H9 (cell line): ENCODE measurements around the gene RASGRF2. TPM values are rescaled to one million over a fixed set of nuclear protein-coding genes. Genes with fewer than 3 reads are reported as not detected.

Source experiments
- DNase-seq: peaks from one replicate; pipeline ENCODE4 v3.0.0-alpha.2; 2017
- H2AFZ ChIP-seq: one replicate; pipeline ENCODE4 v1.6.1; 2013; ENCODE audit warnings: mild to moderate bottlenecking, low read length, control low read depth, moderate library complexity
- H2AK5ac ChIP-seq: 2 replicates; pipeline ENCODE4 v1.6.1; 2013; ENCODE audit warnings: low read length, control low read depth, mixed read lengths; ENCODE audit not compliant: insufficient read length
- H2BK120ac ChIP-seq: one replicate; pipeline ENCODE4 v1.6.1; 2013; ENCODE audit warnings: low read depth, mild to moderate bottlenecking, low read length, control low read depth, inconsistent platforms; ENCODE audit not compliant: poor library complexity, severe bottlenecking
- H2BK12ac ChIP-seq: 2 replicates; pipeline ENCODE4 v1.6.1; 2013; ENCODE audit warnings: low read length, control low read depth, mixed read lengths, low read depth; ENCODE audit not compliant: insufficient read length
- H2BK15ac ChIP-seq: 2 replicates; pipeline ENCODE4 v1.6.1; 2013; ENCODE audit warnings: low read depth, low read length, control low read depth
- H2BK20ac ChIP-seq: one replicate; pipeline ENCODE4 v1.6.1; 2013; ENCODE audit warnings: low read depth, mild to moderate bottlenecking, low read length, control low read depth, inconsistent platforms; ENCODE audit not compliant: poor library complexity, severe bottlenecking
- H2BK5ac ChIP-seq: 2 replicates; pipeline ENCODE4 v1.6.1; 2013; ENCODE audit warnings: low read length, control low read depth, mixed read lengths; ENCODE audit not compliant: insufficient read length
- H3K14ac ChIP-seq: 2 replicates; pipeline ENCODE4 v1.6.1; 2013; ENCODE audit warnings: low read length, control low read depth; ENCODE audit not compliant: insufficient read depth
- H3K18ac ChIP-seq: 2 replicates; pipeline ENCODE4 v1.6.1; 2013; ENCODE audit warnings: low read depth, mild to moderate bottlenecking, mixed read lengths, low read length, control low read depth; ENCODE audit not compliant: insufficient read length
- H3K23ac ChIP-seq: 2 replicates; pipeline ENCODE4 v1.6.1; 2013; ENCODE audit warnings: low read length, control low read depth, mixed read lengths, low read depth; ENCODE audit not compliant: insufficient read length
- H3K23me2 ChIP-seq: 2 replicates; pipeline ENCODE4 v1.6.1; 2013; ENCODE audit warnings: low read depth, mild to moderate bottlenecking, mixed read lengths, low read length, control low read depth; ENCODE audit not compliant: insufficient read length, poor library complexity, severe bottlenecking
- H3K27ac ChIP-seq: 2 replicates; pipeline ENCODE4 v1.5.1; 2013; ENCODE audit warnings: low read length, control low read depth, mixed read lengths, low read depth; ENCODE audit not compliant: insufficient read length
- H3K27me3 ChIP-seq: 2 replicates; pipeline ENCODE4 v1.6.1; 2013; ENCODE audit warnings: low read length, control low read depth, inconsistent platforms; ENCODE audit not compliant: insufficient read depth
- H3K4ac ChIP-seq: 2 replicates; pipeline ENCODE4 v1.6.1; 2013; ENCODE audit warnings: low read depth, mild to moderate bottlenecking, control low read depth, inconsistent platforms, low read length, moderate library complexity
- H3K4me1 ChIP-seq: 2 replicates; pipeline ENCODE4 v1.6.1; 2013; ENCODE audit warnings: low read length, control low read depth, inconsistent platforms; ENCODE audit not compliant: insufficient read depth
- H3K4me2 ChIP-seq: 2 replicates; pipeline ENCODE4 v1.6.1; 2013; ENCODE audit warnings: low read length, control low read depth, mixed read lengths; ENCODE audit not compliant: insufficient read length, insufficient read depth
- H3K56ac ChIP-seq: 2 replicates; pipeline ENCODE4 v1.6.1; 2013; ENCODE audit warnings: low read depth, mild to moderate bottlenecking, mixed read lengths, low read length, control low read depth; ENCODE audit not compliant: insufficient read length
- H3K79me1 ChIP-seq: 2 replicates; pipeline ENCODE4 v1.6.1; 2013; ENCODE audit warnings: low read depth, mild to moderate bottlenecking, moderate library complexity, low read length, control low read depth, inconsistent platforms; ENCODE audit not compliant: insufficient read depth, poor library complexity, severe bottlenecking
- H3K79me2 ChIP-seq: 2 replicates; pipeline ENCODE4 v1.6.1; 2013; ENCODE audit warnings: low read length, control low read depth, inconsistent platforms; ENCODE audit not compliant: insufficient read depth
- H3K9ac ChIP-seq: 2 replicates; pipeline ENCODE4 v1.6.1; 2013; ENCODE audit warnings: low read length, control low read depth, mixed read lengths; ENCODE audit not compliant: insufficient read length; ENCODE audit errors: extremely low read depth
- H3K9me3 ChIP-seq: one replicate; pipeline ENCODE4 v1.6.1; 2013; ENCODE audit warnings: low read depth, low read length, inconsistent platforms; ENCODE audit not compliant: control insufficient read depth
- H3T11ph ChIP-seq: one replicate; pipeline ENCODE4 v1.6.1; 2013; ENCODE audit warnings: mild to moderate bottlenecking, low read length, control low read depth, inconsistent platforms
- H4K20me1 ChIP-seq: one replicate; pipeline ENCODE4 v1.6.1; 2013; ENCODE audit not compliant: control insufficient read depth, insufficient read length, insufficient read depth
- H4K5ac ChIP-seq: 2 replicates; pipeline ENCODE4 v1.6.1; 2013; ENCODE audit warnings: low read depth, mild to moderate bottlenecking, mixed read lengths, low read length, control low read depth; ENCODE audit not compliant: insufficient read length
- H4K8ac ChIP-seq: replicated peaks from 2 replicates; pipeline ENCODE4 v1.6.1; 2013; ENCODE audit warnings: low read length, control low read depth, mixed read lengths, low read depth; ENCODE audit not compliant: insufficient read length
- H4K91ac ChIP-seq: 2 replicates; pipeline ENCODE4 v1.6.1; 2013; ENCODE audit warnings: low read depth, mild to moderate bottlenecking, moderate library complexity, mixed read lengths, low read length, control low read depth; ENCODE audit not compliant: insufficient read length
- H3K27ac Mint-ChIP-seq, 3 experiments: 2 replicates in 2 of 3; 3 replicates in 1 of 3; pipeline ENCODE4 v1.8.0; 2020 to 2021; ENCODE audit warnings: mixed read lengths in 3 of 3, mild to moderate bottlenecking in 1 of 3, moderate library complexity in 1 of 3
- H3K27me3 Mint-ChIP-seq: 2 replicates; pipeline ENCODE4 v1.8.0; 2021; ENCODE audit warnings: low read depth, mild to moderate bottlenecking, moderate library complexity, mixed read lengths
- H3K36me3 Mint-ChIP-seq, 3 experiments: 2 replicates in 2 of 3; 3 replicates in 1 of 3; pipeline ENCODE4 v1.8.0; 2020 to 2021; ENCODE audit warnings: low read depth in 3 of 3, mixed read lengths in 3 of 3; ENCODE audit not compliant: insufficient read depth in 1 of 3
- H3K4me1 Mint-ChIP-seq, 2 experiments: 2 replicates each; pipeline ENCODE4 v1.8.0; 2020; ENCODE audit warnings: mixed read lengths in 2 of 2
- H3K4me3 Mint-ChIP-seq, 2 experiments: 2 replicates in 1 of 2; 3 replicates in 1 of 2; pipeline ENCODE4 v1.8.0; 2020 to 2021; ENCODE audit warnings: mild to moderate bottlenecking in 2 of 2, mixed read lengths in 2 of 2, moderate library complexity in 1 of 2
- H3K9me3 Mint-ChIP-seq, 2 experiments: 2 replicates in 1 of 2; 3 replicates in 1 of 2; pipeline ENCODE4 v1.8.0; 2020; ENCODE audit warnings: mild to moderate bottlenecking in 2 of 2, mixed read lengths in 2 of 2, moderate library complexity in 1 of 2
- CTCF ChIP-seq: fragments of 200-600 bp; sonication (generic); conservative IDR thresholded peaks from 3 replicates; pipeline ENCODE4 v1.8.0; 2021; ENCODE audit warnings: antibody characterized with exemption, mild to moderate bottlenecking
- WGBS: extraction: QIAGEN DNeasy Blood & Tissue Kit; methylation state at CpG from one replicate; pipeline ENCODE4 v1.1.7; 2013; ENCODE audit warnings: missing lambda C conversion rate, low lambda C conversion rate, mixed read lengths; ENCODE audit not compliant: insufficient read length; ENCODE audit errors: extremely low coverage; 5-methylcytosine and 5-hydroxymethylcytosine counted together
- total RNA-seq: library from RNA; stranded (reverse); gene quantifications from 2 replicates; pipeline ENCODE4 v1.2.1, GENCODE V29; 2021

The RASGRF2 gene
- total RNA-seq, 1 experiment from 2014 or later, result 13.5 TPM

- H4K91ac ChIP-seq, result no peak overlapping the region
- no peaks in the 10 kb centered on the region for H3K9me3 ChIP-seq
- H3K27ac Mint-ChIP-seq, result no peak overlapping the region
- H3K18ac ChIP-seq, result no peak overlapping the region
- H3K4me1 Mint-ChIP-seq, result no peaks in the 10 kb centered on the region
- H2BK120ac ChIP-seq, result no peak overlapping the region
- H2AFZ ChIP-seq, result no peak overlapping the region
- H3K27me3 ChIP-seq, result no peaks in the 10 kb centered on the region
- no peak overlapping the region for H4K8ac ChIP-seq
- H3K23me2 ChIP-seq, result no peaks in the 10 kb centered on the region
- no peak overlapping the region for H3K4me2 ChIP-seq
- H3K56ac ChIP-seq, result no peak overlapping the region
- H2BK20ac ChIP-seq, result no peak overlapping the region
- H3K4ac ChIP-seq, result no peak overlapping the region
- H2AK5ac ChIP-seq, result no peak overlapping the region
- no peak overlapping the region for H2BK15ac ChIP-seq
- no peaks in the 10 kb centered on the region for H4K20me1 ChIP-seq
- H3T11ph ChIP-seq, result no peak overlapping the region
- H3K9me3 Mint-ChIP-seq, result no peaks in the 10 kb centered on the region
- H3K79me2 ChIP-seq, result no peaks in the 10 kb centered on the region
- no CpG with 5 or more reads among the region's 3 CpGs for WGBS
- peaks cover 0 to 2% (median 0%) of the 10 kb centered on the region in 3 experiments; a peak in 1 of 7 replicates for H3K36me3 Mint-ChIP-seq
- TF ChIP-seq CTCF, result no peak
- H3K4me3 Mint-ChIP-seq, result no peak overlapping the region
- no peak overlapping the region for H2BK12ac ChIP-seq
- no peak overlapping the region for H3K27ac ChIP-seq
- no peaks in the 10 kb centered on the region for H3K79me1 ChIP-seq
- H3K14ac ChIP-seq, result no peak overlapping the region
- no peak overlapping the region for H3K9ac ChIP-seq
- H3K4me1 ChIP-seq, result no peaks in the 10 kb centered on the region
- no peak overlapping the region for H3K23ac ChIP-seq
- no peak overlapping the region for H4K5ac ChIP-seq
- no peak overlapping the region for H2BK5ac ChIP-seq
- DNase-seq, result no peak
- no peaks in the 10 kb centered on the region for H3K27me3 Mint-ChIP-seq
Measured at GRCh38 chr5:81142108-81142507, 181.9 kb downstream of the RASGRF2 start.
